H1 (cell line): ENCODE results near the gene MACROD1. TPM values are rescaled to one million over a fixed set of nuclear protein-coding genes. Genes with fewer than 3 reads are reported as not detected.

Experiments used
- CTCF ChIA-PET: fragments of 300-600 bp; sonication (Branson Sonifier 250); formaldehyde crosslinking; loops from one replicate; lab custom pipeline; 2021; ENCODE audit not compliant: partially characterized antibody; lab: Charles Lee
- POLR2A ChIA-PET: fragments of 300-600 bp; sonication (Branson Sonifier 250); formaldehyde crosslinking; loops from one replicate; lab custom pipeline; 2021; ENCODE audit warnings: inconsistent platforms; ENCODE audit not compliant: partially characterized antibody; lab: Charles Lee
- DNase-seq, 2 experiments: peaks; one replicate each; pipeline versions ENCODE4 v3.0.0 to v3.0.0-alpha.2; 2010 to 2022; ENCODE audit warnings: low spot score in 2 of 2, low read depth in 1 of 2, mixed read lengths in 1 of 2
- FAIRE-seq: peaks from 2 replicates; lab custom pipeline; 2011; peaks lifted over from hg19 to GRCh38; lab: Jason Lieb, UNC
- H2AFZ ChIP-seq: 2 replicates; pipeline ENCODE4 v1.8.1; 2012; ENCODE audit warnings: low read length, inconsistent platforms
- H2AK5ac ChIP-seq: 2 replicates; pipeline ENCODE4 v1.6.1; 2013; ENCODE audit warnings: low read depth, low read length
- H2BK120ac ChIP-seq: replicated peaks from 2 replicates; pipeline ENCODE3; 2013; ENCODE audit warnings: low read depth, low read length, inconsistent platforms
- H2BK12ac ChIP-seq: 2 replicates; pipeline ENCODE4 v1.6.1; 2013; ENCODE audit warnings: low read depth, low read length
- H2BK15ac ChIP-seq: 2 replicates; pipeline ENCODE4 v1.6.1; 2013; ENCODE audit warnings: low read length
- H2BK20ac ChIP-seq: 2 replicates; pipeline ENCODE4 v1.6.1; 2013; ENCODE audit warnings: low read length
- H2BK5ac ChIP-seq: 2 replicates; pipeline ENCODE4 v1.6.1; 2013; ENCODE audit warnings: low read depth, low read length
- H3K14ac ChIP-seq: 2 replicates; pipeline ENCODE4 v1.6.1; 2013; ENCODE audit warnings: inconsistent platforms; ENCODE audit not compliant: insufficient read length
- H3K18ac ChIP-seq: 2 replicates; pipeline ENCODE4 v1.6.1; 2013; ENCODE audit warnings: low read length; ENCODE audit errors: extremely low read depth
- H3K23ac ChIP-seq: 2 replicates; pipeline ENCODE4 v1.6.1; 2013; ENCODE audit warnings: inconsistent platforms; ENCODE audit not compliant: insufficient read length
- H3K23me2 ChIP-seq: 2 replicates; pipeline ENCODE4 v1.6.1; 2013; ENCODE audit warnings: low read depth, low read length
- H3K27ac ChIP-seq: 2 replicates; pipeline ENCODE4 v1.6.1; 2011; ENCODE audit warnings: low read depth, low read length, inconsistent platforms
- H3K27me3 ChIP-seq, 4 experiments: replicated peaks in 1 of 4; 1 replicate in 1 of 4; 2 replicates in 3 of 4; pipeline versions ENCODE4 v1.6.1 to v1.8.1; 2011 to 2013; ENCODE audit warnings: low read length in 3 of 4, mild to moderate bottlenecking in 3 of 4, inconsistent platforms in 2 of 4, mixed read lengths in 2 of 4, moderate library complexity in 1 of 4; ENCODE audit not compliant: control insufficient read depth in 3 of 4, insufficient read depth in 3 of 4; ENCODE audit errors: extremely low read depth in 1 of 4
- H3K36me3 ChIP-seq, 4 experiments: 2 replicates each; pipeline versions ENCODE4 v1.6.1 to v1.8.1; 2011 to 2013; ENCODE audit warnings: mild to moderate bottlenecking in 4 of 4, low read length in 3 of 4, moderate library complexity in 2 of 4, control low read depth in 1 of 4, inconsistent platforms in 1 of 4; ENCODE audit not compliant: insufficient read depth in 4 of 4, control insufficient read depth in 2 of 4
- H3K4ac ChIP-seq: replicated peaks from 2 replicates; pipeline ENCODE3; 2013; ENCODE audit warnings: low read length, low read depth, mixed read lengths, inconsistent platforms; ENCODE audit not compliant: insufficient read length
- H3K4me1 ChIP-seq, 4 experiments: replicated peaks in 1 of 4; 1 replicate in 1 of 4; 2 replicates in 3 of 4; pipeline versions ENCODE4 v1.6.1 to v1.8.1; 2011 to 2013; ENCODE audit warnings: low read length in 3 of 4, inconsistent platforms in 2 of 4, mixed read lengths in 1 of 4; ENCODE audit not compliant: insufficient read depth in 4 of 4, control insufficient read depth in 3 of 4
- H3K4me2 ChIP-seq, 2 experiments: 2 replicates each; pipeline versions ENCODE4 v1.6.1 to v1.8.1; 2011 to 2013; ENCODE audit warnings: low read depth in 2 of 2, low read length in 2 of 2, control low read depth in 1 of 2, inconsistent platforms in 1 of 2, mild to moderate bottlenecking in 1 of 2; ENCODE audit not compliant: insufficient read depth in 1 of 2
- H3K4me3 ChIP-seq, 4 experiments: fragments of 200-600, 300-600 bp in 1 of 4; sonication (generic), shearing (Covaris generic), sonication (Bioruptor Twin) in 1 of 4; 2 replicates each; pipeline versions ENCODE4 v1.5.1 to v1.8.1; 2011 to 2016; ENCODE audit warnings: low read length in 4 of 4, low read depth in 3 of 4, control low read depth in 2 of 4, inconsistent platforms in 2 of 4, mild to moderate bottlenecking in 2 of 4, mixed read lengths in 1 of 4, moderate library complexity in 1 of 4; ENCODE audit not compliant: insufficient read depth in 2 of 4; ENCODE audit errors: extremely low read depth in 1 of 4
- H3K56ac ChIP-seq: replicated peaks from 2 replicates; pipeline ENCODE3; 2013; ENCODE audit warnings: low read depth, mild to moderate bottlenecking, mixed read lengths, low read length, inconsistent platforms; ENCODE audit not compliant: insufficient read length
- H3K79me1 ChIP-seq: 2 replicates; pipeline ENCODE4 v1.6.1; 2013; ENCODE audit warnings: low read depth, low read length, control low read depth
- H3K79me2 ChIP-seq, 2 experiments: 2 replicates each; pipeline versions ENCODE4 v1.6.1 to v1.8.1; 2012 to 2013; ENCODE audit warnings: low read length in 2 of 2, mild to moderate bottlenecking in 2 of 2, inconsistent platforms in 1 of 2; ENCODE audit not compliant: insufficient read depth in 2 of 2, control insufficient read depth in 1 of 2
- H3K9ac ChIP-seq, 4 experiments: replicated peaks in 1 of 4; 1 replicate in 1 of 4; 2 replicates in 3 of 4; pipeline versions ENCODE4 v1.6.1 to v1.8.1; 2011 to 2013; ENCODE audit warnings: low read depth in 3 of 4, low read length in 3 of 4, control low read depth in 2 of 4, mild to moderate bottlenecking in 2 of 4, moderate library complexity in 2 of 4, inconsistent platforms in 1 of 4; ENCODE audit errors: extremely low read depth in 1 of 4
- H3K9me3 ChIP-seq, 2 experiments: 2 replicates each; pipeline versions ENCODE4 v1.6.1 to v1.8.1; 2012 to 2013; ENCODE audit warnings: mild to moderate bottlenecking in 2 of 2, moderate library complexity in 2 of 2, control low read depth in 1 of 2, inconsistent platforms in 1 of 2, low read depth in 1 of 2, low read length in 1 of 2, mixed read lengths in 1 of 2; ENCODE audit not compliant: insufficient read depth in 2 of 2
- H4K20me1 ChIP-seq, 2 experiments: replicated peaks in 1 of 2; 2 replicates each; pipeline versions ENCODE3 to v1.8.1; 2011 to 2013; ENCODE audit warnings: inconsistent platforms in 2 of 2, low read length in 2 of 2, mild to moderate bottlenecking in 1 of 2; ENCODE audit not compliant: insufficient read depth in 2 of 2, control insufficient read depth in 1 of 2
- H4K5ac ChIP-seq: 2 replicates; pipeline ENCODE4 v1.6.1; 2013; ENCODE audit warnings: low read length, low read depth, mixed read lengths, inconsistent platforms; ENCODE audit not compliant: insufficient read length
- H4K8ac ChIP-seq: 2 replicates; pipeline ENCODE4 v1.8.0; 2013; ENCODE audit warnings: mild to moderate bottlenecking, moderate library complexity, low read length, inconsistent platforms; ENCODE audit not compliant: insufficient read depth; ENCODE audit errors: extremely low read depth
- H4K91ac ChIP-seq: replicated peaks from 2 replicates; pipeline ENCODE3; 2013; ENCODE audit warnings: low read length, mixed read lengths, inconsistent platforms; ENCODE audit not compliant: insufficient read length
- BACH1 ChIP-seq: IDR thresholded peaks from 2 replicates; pipeline ENCODE4 v1.6.1; 2012; ENCODE audit warnings: low read length, improper control_type of control experiment
- CBX8 ChIP-seq: fragments of 300-800, 300-1000 bp; sonication (generic); IDR thresholded peaks from 2 replicates; pipeline ENCODE4 v1.7.1; 2016; ENCODE audit warnings: low read depth, low read length, borderline replicate concordance
- CHD1 ChIP-seq: IDR thresholded peaks from 2 replicates; pipeline ENCODE4 v1.6.1; 2012; ENCODE audit warnings: low read depth, low read length, improper control_type of control experiment
- HDAC6 ChIP-seq: IDR thresholded peaks from one replicate; pipeline ENCODE4 v1.7.1; 2012; ENCODE audit warnings: low read depth, mild to moderate bottlenecking, inconsistent platforms, low read length, moderate library complexity
- JUND ChIP-seq: IDR thresholded peaks from 2 replicates; pipeline ENCODE4 v1.6.1; 2011; ENCODE audit warnings: mild to moderate bottlenecking, improper control_type of control experiment, low read length
- NANOG ChIP-seq: IDR thresholded peaks from 2 replicates; pipeline ENCODE4 v1.6.1; 2011; ENCODE audit warnings: low read length, low read depth, mild to moderate bottlenecking, inconsistent platforms; ENCODE audit not compliant: insufficient read depth, poor library complexity, severe bottlenecking
- NRF1 ChIP-seq: IDR thresholded peaks from 2 replicates; pipeline ENCODE4 v1.6.1; 2011; ENCODE audit warnings: mild to moderate bottlenecking, low read depth, low read length, improper control_type of control experiment
- RFX5 ChIP-seq: IDR thresholded peaks from 2 replicates; pipeline ENCODE4 v1.6.1; 2011; ENCODE audit warnings: low read depth, low read length, improper control_type of control experiment, borderline replicate concordance
- SP4 ChIP-seq: IDR thresholded peaks from 2 replicates; pipeline ENCODE4 v1.6.1; 2012; ENCODE audit warnings: low read length, inconsistent platforms
- SUZ12 ChIP-seq: fragments of 200-600 bp; sonication (generic); IDR thresholded peaks from 2 replicates; pipeline ENCODE4 v1.6.1; 2012; ENCODE audit warnings: mild to moderate bottlenecking, inconsistent platforms, low read length, moderate library complexity, mixed read lengths
- TCF12 ChIP-seq: IDR thresholded peaks from 2 replicates; pipeline ENCODE4 v1.6.1; 2011; ENCODE audit warnings: low read depth, mild to moderate bottlenecking, low read length
- whole genome bisulfite sequencing, 2 experiments: shearing (Covaris generic) in 1 of 2; methylation state at CpG; one replicate each; pipeline versions ENCODE4 v1.1.6 to v1.1.7; 2013 to 2015; ENCODE audit warnings: low lambda C conversion rate in 2 of 2, mixed read lengths in 2 of 2, inconsistent platforms in 1 of 2, low coverage in 1 of 2, missing lambda C conversion rate in 1 of 2; ENCODE audit not compliant: insufficient replicate concordance in 2 of 2, insufficient coverage in 1 of 2, insufficient read length in 1 of 2; ENCODE audit errors: extremely low coverage in 1 of 2, missing lambda C conversion rate in 1 of 2; 5-methylcytosine and 5-hydroxymethylcytosine counted together
- polyA plus RNA-seq, 7 experiments: library from polyadenylated mRNA; depleted of rRNA in 3 of 7; stranded (reverse) in 5 of 7; unstranded in 2 of 7; fragments of >200 nt in 5 of 7; fragments of 200-250 nt in 2 of 7; gene quantifications; 1 replicate in 5 of 7; 2 replicates in 1 of 7; 4 replicates in 1 of 7; pipeline versions ENCODE4 v1.2.1 to v1.2.3, GENCODE V29; 2011 to 2013; ENCODE audit warnings: missing spikeins in 2 of 7, mixed read lengths in 2 of 7
- total RNA-seq: library from RNA; stranded (reverse); fragmentation: NEBNext Ultra II Directional; extraction: Animal tissue kit (Norgen Biotek cat#: 25700); gene quantifications from 2 replicates; pipeline ENCODE4 v1.2.1, GENCODE V29; 2021
- TF ChIP-seq, protein P1 (sequence below): IDR thresholded peaks from 2 replicates; pipeline ENCODE4 v1.6.1; 2012; ENCODE audit warnings: inconsistent platforms

Gene MACROD1
- total and polyA plus RNA-seq, 2 of the 8 experiments (the other 6 are each of a cell fraction or from before 2014, with no cell fraction given) = 19.5 to 34.1 TPM

DNA sequence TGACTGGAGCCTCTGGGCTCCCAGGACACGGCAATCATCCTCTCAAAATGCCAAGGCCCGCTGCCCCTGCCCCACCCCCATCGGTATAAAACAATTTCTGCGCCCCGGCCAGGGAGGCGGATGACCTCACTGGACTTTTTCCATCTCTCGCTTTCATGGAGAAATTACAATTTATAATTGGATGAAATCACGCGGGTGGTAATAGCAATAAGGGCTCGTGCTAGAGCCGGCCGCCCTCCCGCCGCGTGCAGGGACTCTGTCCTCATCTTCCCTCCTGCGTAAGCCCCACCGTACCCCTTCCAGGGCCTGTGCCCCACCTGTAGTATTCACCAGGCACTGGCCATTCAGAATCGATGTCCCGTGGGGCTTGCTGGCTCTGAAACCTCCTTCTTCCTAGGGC, 64.5 kb downstream of the MACROD1 start:
- H3K4me3 ChIP-seq = no peak overlapping the region
- H3K9me3 ChIP-seq = no peaks in the 10 kb centered on the region
- no peak for TF ChIP-seq NRF1
- no peak for TF ChIP-seq TCF12
- no peak for TF ChIP-seq SUZ12
- no peak for TF ChIP-seq CBX8
- no peak for TF ChIP-seq SP4
- TF ChIP-seq CHD1 = no peak
- TF ChIP-seq RFX5 = no peak
- TF ChIP-seq JUND = no peak
- TF ChIP-seq HDAC6 = no peak
- no peak for TF ChIP-seq BACH1
- TF ChIP-seq, protein P1, sequence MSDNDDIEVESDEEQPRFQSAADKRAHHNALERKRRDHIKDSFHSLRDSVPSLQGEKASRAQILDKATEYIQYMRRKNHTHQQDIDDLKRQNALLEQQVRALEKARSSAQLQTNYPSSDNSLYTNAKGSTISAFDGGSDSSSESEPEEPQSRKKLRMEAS = no peak
- TF ChIP-seq NANOG = no peak
- H2AFZ ChIP-seq = no peak overlapping the region
- peaks cover 7% of the 10 kb centered on the region; the same call in 1 of the 2 replicates for H3K23me2 ChIP-seq
- H2AK5ac ChIP-seq = no peak overlapping the region
- no peak overlapping the region for H4K8ac ChIP-seq
- no peak overlapping the region for H2BK120ac ChIP-seq
- no peak overlapping the region for H3K4me2 ChIP-seq
- CTCF ChIA-PET = interaction anchor here (1.1 to 9.3 kb wide), 8 partner anchors 19 to 61 kb away, joined by 3 to 126 read pairs (median 6); no protein-coding TSS in a partner anchor
- H2BK5ac ChIP-seq = no peak overlapping the region
- H3K79me2 ChIP-seq = no peaks in the 10 kb centered on the region
- H3K23ac ChIP-seq = no peak overlapping the region
- no peaks in the 10 kb centered on the region for H3K36me3 ChIP-seq
- peaks cover 2 to 53% (median 32%) of the 10 kb centered on the region in 4 experiments for H3K27me3 ChIP-seq
- H3K18ac ChIP-seq = no peak overlapping the region
- H4K91ac ChIP-seq = no peak overlapping the region
- H3K9ac ChIP-seq = no peak overlapping the region
- POLR2A ChIA-PET = interaction anchor here (0.6 to 1.7 kb wide), 3 partner anchors 28 to 63 kb away, joined by 3 to 4 read pairs (median 4); no protein-coding TSS in a partner anchor
- FAIRE-seq (no peak), DNase-seq (no peak)
- H3K4me1 ChIP-seq = no peaks in the 10 kb centered on the region; a peak in 3 of 7 replicates
- H3K14ac ChIP-seq = no peak overlapping the region
- H4K20me1 ChIP-seq = peaks cover 10 to 41% of the 10 kb centered on the region in 2 experiments
- H3K27ac ChIP-seq = no peak overlapping the region
- no peak overlapping the region for H3K56ac ChIP-seq
- H2BK20ac ChIP-seq = no peak overlapping the region
- H3K79me1 ChIP-seq = no peaks in the 10 kb centered on the region; the same call in 1 of the 2 replicates
- no peak overlapping the region for H2BK15ac ChIP-seq
- 95% methylated on average over 16 of the region's 19 CpGs; no CpG with 5 or more reads in 1 of the 2 experiments for WGBS, 2 experiments
- no peak overlapping the region for H4K5ac ChIP-seq
- no peak overlapping the region for H3K4ac ChIP-seq
- no peak overlapping the region for H2BK12ac ChIP-seq
